Daoy (cell line): Measurements from ENCODE around the gene ADRA2C. TPM values are rescaled to one million over a fixed set of nuclear protein-coding genes. Genes with fewer than 3 reads are reported as not detected.

Experiments
- DNase-seq: peaks from one replicate; pipeline ENCODE4 v3.0.0-alpha.2; 2015; ENCODE audit warnings: low read depth
- total RNA-seq: library from RNA; depleted of rRNA; stranded (reverse); fragments of >200 nt; shearing (Covaris generic); gene quantifications from 2 replicates; pipeline ENCODE4 v1.2.3, GENCODE V29; 2014

ADRA2C gene
- total RNA-seq, 1 experiment from 2014 or later = 1.1 TPM

- no peak for DNase-seq
These were observed 26.6 kb downstream of the ADRA2C start for GRCh38 chr4:3792813-3793212.

GRCh38 chr4:3793545-3793944 lies 27.4 kb downstream of the ADRA2C start:
- DNase-seq = no peak

GRCh38 chr4:3796960-3797359 lies 30.8 kb downstream of the ADRA2C start:
- no peak for DNase-seq

- DNase-seq = no peak
These were observed 31.9 kb downstream of the ADRA2C start for GRCh38 chr4:3797831-3798790.

GRCh38 chr4:3799496-3799895 lies 33.3 kb downstream of the ADRA2C start:
- no peak for DNase-seq

- DNase-seq = no peak
These were observed 34.2 kb downstream of the ADRA2C start for GRCh38 chr4:3800351-3800750.

GRCh38 chr4:3801521-3801920 lies 35.3 kb downstream of the ADRA2C start:
- no peak for DNase-seq

- DNase-seq = no peak
These were observed 35.9 kb downstream of the ADRA2C start for GRCh38 chr4:3801931-3802550.

- no peak for DNase-seq
These were observed 36.6 kb downstream of the ADRA2C start for GRCh38 chr4:3802571-3803474.

- no peak for DNase-seq
These were observed 37.3 kb downstream of the ADRA2C start for GRCh38 chr4:3803475-3803847.

- no peak for DNase-seq
These were observed 37.8 kb downstream of the ADRA2C start for GRCh38 chr4:3803946-3804345.

- DNase-seq = no peak
These were observed 38.8 kb downstream of the ADRA2C start for GRCh38 chr4:3805026-3805425.

GRCh38 chr4:3805731-3806130 lies 39.5 kb downstream of the ADRA2C start:
- no peak for DNase-seq

GRCh38 chr4:3807311-3807710 lies 41.1 kb downstream of the ADRA2C start:
- DNase-seq = no peak

- DNase-seq = no peak
These were observed 41.8 kb downstream of the ADRA2C start for GRCh38 chr4:3807822-3808496.

GRCh38 chr4:3808597-3808996 lies 42.4 kb downstream of the ADRA2C start:
- no peak for DNase-seq

- no peak for DNase-seq
These were observed 42.8 kb downstream of the ADRA2C start for GRCh38 chr4:3809028-3809427.

- DNase-seq = no peak
These were observed 43.4 kb downstream of the ADRA2C start for GRCh38 chr4:3809451-3810110.

- no peak for DNase-seq
These were observed 44.0 kb downstream of the ADRA2C start for GRCh38 chr4:3810111-3810680.

GRCh38 chr4:3810796-3811485 lies 44.8 kb downstream of the ADRA2C start:
- no peak for DNase-seq
